Heart left ventricle (tissue), 13 donors: Measurements from ENCODE around the gene SECTM1.

Experiments
- POLR2A ChIP-seq, 2 donors: fragments of 450-650 bp; IDR thresholded peaks; one replicate each; pipeline ENCODE4 v1.6.1; 2017; ENCODE audit warnings: antibody characterized with exemption in 2 of 2, mild to moderate bottlenecking in 2 of 2, moderate library complexity in 2 of 2
- TF ChIP-seq, protein P1 (sequence below), 12 donors: fragments of 200-600 bp; sonication (generic) in 4 of 12; IDR thresholded peaks; one replicate each; pipeline versions ENCODE4 v1.5.0 to v1.8.0; 2018 to 2022; ENCODE audit warnings: antibody characterized with exemption in 12 of 12, mild to moderate bottlenecking in 5 of 12
- donor health status: ischemic (EF 13 %, LVEDD 7.1; RV severe dilation, severe dysfunction).
- donor health status: DM: no; HTN: yes; CAD: no.
- donor health status: DM: no; HTN: no; CAD: no.
- donor health status: ischemic (EF 25% LVEDD 6.9; RV normal size, moderate dysfunction).
- donor health status: ischemic (EF 25% LVEDD 5.7; RV mildly dilated, moderate dysfunction).
- donor health status: ischemic (EF 35%, LVEDD 5.7; RV mildly dilated, moderate dysfunction).
- donor health status: nonischemic (EF 11% LVEDD 7.7; RV severe dilation, severe dysfunction).
- donor health status: DM: yes; HTN: yes; CAD: no.
- donor health status: PGD.
- donor health status: ischemic (EF 29% LVEDD 5.4; RV normal size, mild dysfunction).
- donor health status: nonischemic (EF 23%, LVEDD 6.1; RV moderate dilation, normal function).

GRCh38 chr17:82338858-82339633 lies 5.5 kb upstream of the SECTM1 start:
- TF ChIP-seq POLR2A (IDR thresholded peaks at IDR 0.05), result no peak
- TF ChIP-seq, protein P1, sequence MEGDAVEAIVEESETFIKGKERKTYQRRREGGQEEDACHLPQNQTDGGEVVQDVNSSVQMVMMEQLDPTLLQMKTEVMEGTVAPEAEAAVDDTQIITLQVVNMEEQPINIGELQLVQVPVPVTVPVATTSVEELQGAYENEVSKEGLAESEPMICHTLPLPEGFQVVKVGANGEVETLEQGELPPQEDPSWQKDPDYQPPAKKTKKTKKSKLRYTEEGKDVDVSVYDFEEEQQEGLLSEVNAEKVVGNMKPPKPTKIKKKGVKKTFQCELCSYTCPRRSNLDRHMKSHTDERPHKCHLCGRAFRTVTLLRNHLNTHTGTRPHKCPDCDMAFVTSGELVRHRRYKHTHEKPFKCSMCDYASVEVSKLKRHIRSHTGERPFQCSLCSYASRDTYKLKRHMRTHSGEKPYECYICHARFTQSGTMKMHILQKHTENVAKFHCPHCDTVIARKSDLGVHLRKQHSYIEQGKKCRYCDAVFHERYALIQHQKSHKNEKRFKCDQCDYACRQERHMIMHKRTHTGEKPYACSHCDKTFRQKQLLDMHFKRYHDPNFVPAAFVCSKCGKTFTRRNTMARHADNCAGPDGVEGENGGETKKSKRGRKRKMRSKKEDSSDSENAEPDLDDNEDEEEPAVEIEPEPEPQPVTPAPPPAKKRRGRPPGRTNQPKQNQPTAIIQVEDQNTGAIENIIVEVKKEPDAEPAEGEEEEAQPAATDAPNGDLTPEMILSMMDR (IDR thresholded peaks at IDR 0.05), result no peak
